Mammary epithelial cell (primary cell): Measurements from ENCODE around the gene BAIAP2L1.

Source experiments
- EZH2 ChIP-seq: IDR thresholded peaks from 2 replicates; pipeline ENCODE4 v1.6.1; 2012; ENCODE audit warnings: low read length, inconsistent platforms, borderline replicate concordance
- TF ChIP-seq, protein P1 (sequence below), 2 donors: IDR thresholded peaks in 1 of 2; conservative IDR thresholded peaks in 1 of 2; 2 replicates each; pipeline ENCODE4 v1.5.1; 2011 to 2012; ENCODE audit warnings: inconsistent platforms in 2 of 2, low read length in 2 of 2, mild to moderate bottlenecking in 2 of 2, control low read depth in 1 of 2, low read depth in 1 of 2; ENCODE audit not compliant: insufficient read depth in 1 of 2; ENCODE audit errors: extremely low read depth in 1 of 2

GRCh38 chr7:98256431-98256830, 144.5 kb downstream of the BAIAP2L1 start:
- TF ChIP-seq, protein P1, sequence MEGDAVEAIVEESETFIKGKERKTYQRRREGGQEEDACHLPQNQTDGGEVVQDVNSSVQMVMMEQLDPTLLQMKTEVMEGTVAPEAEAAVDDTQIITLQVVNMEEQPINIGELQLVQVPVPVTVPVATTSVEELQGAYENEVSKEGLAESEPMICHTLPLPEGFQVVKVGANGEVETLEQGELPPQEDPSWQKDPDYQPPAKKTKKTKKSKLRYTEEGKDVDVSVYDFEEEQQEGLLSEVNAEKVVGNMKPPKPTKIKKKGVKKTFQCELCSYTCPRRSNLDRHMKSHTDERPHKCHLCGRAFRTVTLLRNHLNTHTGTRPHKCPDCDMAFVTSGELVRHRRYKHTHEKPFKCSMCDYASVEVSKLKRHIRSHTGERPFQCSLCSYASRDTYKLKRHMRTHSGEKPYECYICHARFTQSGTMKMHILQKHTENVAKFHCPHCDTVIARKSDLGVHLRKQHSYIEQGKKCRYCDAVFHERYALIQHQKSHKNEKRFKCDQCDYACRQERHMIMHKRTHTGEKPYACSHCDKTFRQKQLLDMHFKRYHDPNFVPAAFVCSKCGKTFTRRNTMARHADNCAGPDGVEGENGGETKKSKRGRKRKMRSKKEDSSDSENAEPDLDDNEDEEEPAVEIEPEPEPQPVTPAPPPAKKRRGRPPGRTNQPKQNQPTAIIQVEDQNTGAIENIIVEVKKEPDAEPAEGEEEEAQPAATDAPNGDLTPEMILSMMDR (conservative IDR thresholded peaks at IDR 0.05 in 1 of 2, IDR thresholded peaks at IDR 0.05 in 1 of 2; ENCODE audit: extremely low read depth in 1 of 2, insufficient read depth in 1 of 2, low read depth in 1 of 2, low read length in 2 of 2): no peak
- no peak for TF ChIP-seq EZH2
